ENCODE measurements around the gene SOS2. TPM values are rescaled to one million over a fixed set of nuclear protein-coding genes. Genes with fewer than 3 reads are reported as not detected.

The SOS2 gene
- total and polyA plus RNA-seq, 2 donors (not counting 3 experiments of a cell fraction or from before 2014, with no cell fraction given) = 6.7 to 21.3 TPM

DNA sequence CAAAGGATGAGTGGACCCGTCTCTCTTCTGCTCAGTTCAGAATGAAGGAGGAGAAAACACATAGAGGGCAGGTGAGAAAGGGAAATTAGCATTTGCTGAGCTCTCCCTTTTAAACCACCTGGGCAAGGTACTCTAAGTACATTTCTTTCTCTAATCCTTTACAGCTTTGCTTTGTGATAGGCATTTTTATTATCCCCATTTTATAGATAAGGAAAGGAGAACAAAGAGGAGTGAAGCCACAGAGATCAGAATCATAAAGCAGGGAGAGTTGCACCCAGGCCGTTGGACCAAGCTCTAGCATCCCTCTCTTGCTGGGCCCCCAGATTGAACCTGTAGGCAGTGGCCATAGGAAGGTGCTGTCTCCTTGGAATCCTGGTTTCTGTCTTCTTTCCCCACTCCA, 162.1 kb downstream of the SOS2 start:
- Histone ChIP-seq H3K36me3 (ENCODE audit: control insufficient read depth in 2 of 2, extremely low read depth in 1 of 2, insufficient read depth in 2 of 2, low read length in 2 of 2) (no peaks in the 10 kb centered on the region), H3K27me3 (ENCODE audit: control insufficient read depth in 2 of 2, insufficient read depth in 2 of 2, low read length in 2 of 2) (no peaks in the 10 kb centered on the region), H3K4me3 (replicated peaks in 1 of 3; ENCODE audit: insufficient read depth in 1 of 3, low read depth in 1 of 3, low read length in 3 of 3) (no peak overlapping the region), H3K27ac (ENCODE audit: insufficient read depth, low read depth, low read length) (no peak overlapping the region), H3K9ac (replicated peaks; ENCODE audit: extremely low read depth, insufficient read depth, low read length) (no peak overlapping the region), H3K79me2 (ENCODE audit: control insufficient read depth, insufficient read depth, low read length) (no peaks in the 10 kb centered on the region), H3K4me1 (ENCODE audit: control insufficient read depth, extremely low read depth, insufficient read depth, low read length) (peaks cover 9% of the 10 kb centered on the region), H3K4me2 (ENCODE audit: insufficient read depth, low read length) (no peak overlapping the region), H2AFZ (ENCODE audit: low read depth, low read length) (no peak overlapping the region), H4K20me1 (replicated peaks; ENCODE audit: control insufficient read depth, extremely low read depth, insufficient read depth, low read length) (no peaks in the 10 kb centered on the region), H3K9me3 (replicated peaks; ENCODE audit: control insufficient read depth, insufficient read depth, low read length) (no peaks in the 10 kb centered on the region), H3K9me1 (replicated peaks; ENCODE audit: control insufficient read depth, extremely low read depth, insufficient read depth, low read length) (no peaks in the 10 kb centered on the region)
- FAIRE-seq = no peak
- dilution Hi-C loops (cut with MboI; ENCODE audit: extremely low pct_ligation_motif_present, low sequenced_read_pairs) = no loop called here
- ChIA-PET POLR2A (no interaction called here), CTCF (interaction anchor here (1.0 to 2.2 kb wide), 3 partner anchors 9 to 207 kb away, joined by 3 to 7 read pairs (median 5); no protein-coding TSS in a partner anchor)
- TF ChIP-seq FOS (IDR thresholded peaks at IDR 0.05; ENCODE audit: borderline replicate concordance, insufficient read depth, low read length) (no peak), POLR2AphosphoS5 (IDR thresholded peaks at IDR 0.05; ENCODE audit: insufficient read depth, low read depth, low read length) (no peak), MYC (IDR thresholded peaks at IDR 0.05; ENCODE audit: low read depth, low read length) (no peak), GATA2 (IDR thresholded peaks at IDR 0.05; ENCODE audit: insufficient read depth, insufficient read length, low read depth, low read length) (no peak), POLR2A (IDR thresholded peaks at IDR 0.05; ENCODE audit: low read depth, low read length) (no peak), JUN (IDR thresholded peaks at IDR 0.05; ENCODE audit: borderline replicate concordance, insufficient read depth, insufficient read length, low read depth) (no peak), EZH2 (IDR thresholded peaks at IDR 0.05; ENCODE audit: borderline replicate concordance, low read depth, low read length, severe bottlenecking) (no peak)
- TF ChIP-seq, protein P1, sequence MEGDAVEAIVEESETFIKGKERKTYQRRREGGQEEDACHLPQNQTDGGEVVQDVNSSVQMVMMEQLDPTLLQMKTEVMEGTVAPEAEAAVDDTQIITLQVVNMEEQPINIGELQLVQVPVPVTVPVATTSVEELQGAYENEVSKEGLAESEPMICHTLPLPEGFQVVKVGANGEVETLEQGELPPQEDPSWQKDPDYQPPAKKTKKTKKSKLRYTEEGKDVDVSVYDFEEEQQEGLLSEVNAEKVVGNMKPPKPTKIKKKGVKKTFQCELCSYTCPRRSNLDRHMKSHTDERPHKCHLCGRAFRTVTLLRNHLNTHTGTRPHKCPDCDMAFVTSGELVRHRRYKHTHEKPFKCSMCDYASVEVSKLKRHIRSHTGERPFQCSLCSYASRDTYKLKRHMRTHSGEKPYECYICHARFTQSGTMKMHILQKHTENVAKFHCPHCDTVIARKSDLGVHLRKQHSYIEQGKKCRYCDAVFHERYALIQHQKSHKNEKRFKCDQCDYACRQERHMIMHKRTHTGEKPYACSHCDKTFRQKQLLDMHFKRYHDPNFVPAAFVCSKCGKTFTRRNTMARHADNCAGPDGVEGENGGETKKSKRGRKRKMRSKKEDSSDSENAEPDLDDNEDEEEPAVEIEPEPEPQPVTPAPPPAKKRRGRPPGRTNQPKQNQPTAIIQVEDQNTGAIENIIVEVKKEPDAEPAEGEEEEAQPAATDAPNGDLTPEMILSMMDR (IDR thresholded peaks at IDR 0.05; ENCODE audit: extremely low read depth in 1 of 2, insufficient read depth in 1 of 2, low read depth in 1 of 2, low read length in 2 of 2) = no peak
- TF ChIP-seq, protein P2, sequence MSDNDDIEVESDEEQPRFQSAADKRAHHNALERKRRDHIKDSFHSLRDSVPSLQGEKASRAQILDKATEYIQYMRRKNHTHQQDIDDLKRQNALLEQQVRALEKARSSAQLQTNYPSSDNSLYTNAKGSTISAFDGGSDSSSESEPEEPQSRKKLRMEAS (IDR thresholded peaks at IDR 0.05; ENCODE audit: insufficient read depth, insufficient read length) = no peak
- DNase-seq (ENCODE audit: low read depth, low spot score) = no peak
- BruUV-seq (replicated peaks) = no TSS peak
- intact Hi-C loops (cut with micrococcal nuclease) = no loop called here
